HepG2 (cell line): ENCODE results near the gene EMC9. TPM values are rescaled to one million over a fixed set of nuclear protein-coding genes. Genes with fewer than 3 reads are reported as not detected.

Source experiments
- AHR ChIP-seq: IDR thresholded peaks from 2 replicates; pipeline ENCODE4 v1.6.1; 2018; ENCODE audit warnings: missing genetic modification reagents, missing compliant biosample characterization
- BCL6 ChIP-seq: IDR thresholded peaks from 2 replicates; pipeline ENCODE4 v1.6.1; 2016; ENCODE audit warnings: missing genetic modification reagents, missing compliant biosample characterization
- DR1 ChIP-seq: sonication (generic); formaldehyde crosslinking; IDR thresholded peaks from 2 replicates; pipeline ENCODE4 v1.8.0; 2021; ENCODE audit warnings: mild to moderate bottlenecking, missing genetic modification reagents, inconsistent platforms
- E2F2 ChIP-seq: sonication (generic); formaldehyde crosslinking; IDR thresholded peaks from 2 replicates; pipeline ENCODE4 v1.4.0; 2020; ENCODE audit warnings: missing genetic modification reagents, borderline replicate concordance
- FIP1L1 ChIP-seq: fragments of 200-400 bp; formaldehyde crosslinking; IDR thresholded peaks from 2 replicates; pipeline ENCODE4 v1.6.1; 2018; ENCODE audit warnings: low read depth, mild to moderate bottlenecking, low read length, moderate library complexity, borderline replicate concordance; ENCODE audit not compliant: insufficient read depth
- GPBP1L1 ChIP-seq: sonication (generic); formaldehyde crosslinking; IDR thresholded peaks from 2 replicates; pipeline ENCODE4 v1.5.0; 2020; ENCODE audit warnings: mild to moderate bottlenecking, missing genetic modification reagents
- HNRNPL ChIP-seq: fragments of 200-400 bp; formaldehyde crosslinking; IDR thresholded peaks from 2 replicates; pipeline ENCODE4 v1.6.1; 2017; ENCODE audit warnings: mild to moderate bottlenecking, low read depth, low read length
- IRF1 ChIP-seq: sonication (generic); formaldehyde crosslinking; IDR thresholded peaks from 2 replicates; pipeline ENCODE4 v1.4.0; 2020; ENCODE audit warnings: low read depth, mild to moderate bottlenecking, missing genetic modification reagents
- KAT7 ChIP-seq: IDR thresholded peaks from 2 replicates; pipeline ENCODE4 v1.6.1; 2018; ENCODE audit warnings: borderline replicate concordance, missing compliant biosample characterization
- KDM5B ChIP-seq: sonication (generic); formaldehyde crosslinking; IDR thresholded peaks from 2 replicates; pipeline ENCODE4 v1.4.0; 2020; ENCODE audit warnings: missing genetic modification reagents, mild to moderate bottlenecking, borderline replicate concordance
- MLXIP ChIP-seq: sonication (generic); formaldehyde crosslinking; IDR thresholded peaks from 2 replicates; pipeline ENCODE4 v1.9.0; 2021; ENCODE audit warnings: missing genetic modification reagents, borderline replicate concordance
- MXD3 ChIP-seq: IDR thresholded peaks from 2 replicates; pipeline ENCODE4 v1.6.1; 2016; ENCODE audit warnings: mild to moderate bottlenecking, missing biosample characterization, missing genetic modification reagents
- SRSF9 ChIP-seq: fragments of 200-400 bp; formaldehyde crosslinking; IDR thresholded peaks from 2 replicates; pipeline ENCODE4 v1.6.1; 2018; ENCODE audit warnings: borderline replicate concordance, mild to moderate bottlenecking, low read depth, low read length; ENCODE audit not compliant: insufficient read depth, poor library complexity, severe bottlenecking
- ZNF224 ChIP-seq: sonication (generic); formaldehyde crosslinking; IDR thresholded peaks from 2 replicates; pipeline ENCODE4 v1.5.0; 2020; ENCODE audit warnings: mild to moderate bottlenecking, missing genetic modification reagents
- ZNF256 ChIP-seq: sonication (generic); formaldehyde crosslinking; conservative IDR thresholded peaks from 2 replicates; pipeline ENCODE4 v1.4.0; 2020; ENCODE audit warnings: missing genetic modification reagents
- ZNF484 ChIP-seq: sonication (generic); formaldehyde crosslinking; IDR thresholded peaks from 2 replicates; pipeline ENCODE4 v1.5.1; 2020; ENCODE audit warnings: mild to moderate bottlenecking, low read depth, missing genetic modification reagents, borderline replicate concordance
- ZNF510 ChIP-seq: sonication (generic); formaldehyde crosslinking; IDR thresholded peaks from 2 replicates; pipeline ENCODE4 v1.4.0; 2020; ENCODE audit warnings: low read depth, mild to moderate bottlenecking, missing genetic modification reagents
- ZNF576 ChIP-seq: sonication (generic); formaldehyde crosslinking; IDR thresholded peaks from 2 replicates; pipeline ENCODE4 v1.4.0; 2020; ENCODE audit warnings: mild to moderate bottlenecking, missing genetic modification reagents
- ZSCAN31 ChIP-seq: sonication (generic); formaldehyde crosslinking; IDR thresholded peaks from 2 replicates; pipeline ENCODE4 v1.5.0; 2020; ENCODE audit warnings: low read depth, mild to moderate bottlenecking, missing genetic modification reagents
- polyA plus RNA-seq, 8 experiments: library from polyadenylated mRNA; depleted of rRNA in 3 of 8; stranded (reverse) in 7 of 8; unstranded in 1 of 8; fragments of >200 nt; fragmentation: Illumina TruSeq in 4 of 8; extraction: Trizol in 4 of 8; gene quantifications; 2 replicates each; pipeline versions ENCODE4 v1.2.1 to v1.2.3, GENCODE V29; 2011 to 2016; ENCODE audit warnings: low read depth in 4 of 8, missing spikeins in 1 of 8, mixed read lengths in 1 of 8; ENCODE audit not compliant: insufficient read depth in 1 of 8
- total RNA-seq, 5 experiments: library from RNA; depleted of rRNA; stranded (reverse); fragments of >200 nt; fragmentation: Illumina TruSeq; extraction: Trizol; gene quantifications; 2 replicates each; pipeline ENCODE4 v1.2.3, GENCODE V29; 2016; ENCODE audit warnings: low read depth in 1 of 5

EMC9 gene
- total and polyA plus RNA-seq, 2 of the 13 experiments (the other 11 are each of a cell fraction or from before 2014, with no cell fraction given) = 60.5 to 78.7 TPM

GRCh38 chr14:24160850-24161804, 19.7 kb upstream of the EMC9 start, which contains the start of gene IRF9 (continued):
- TF ChIP-seq KAT7 = peak; percentile 99
- TF ChIP-seq E2F2 = peak; percentile 94
- TF ChIP-seq AHR (CRISPR knock-in tag) = peak; percentile 99
- no peak for TF ChIP-seq IRF1
- no peak for TF ChIP-seq GPBP1L1 (CRISPR knock-in tag)
- TF ChIP-seq ZSCAN31 (CRISPR knock-in tag) = peak; percentile 99
- TF ChIP-seq ZNF256 = peak; percentile 96
- TF ChIP-seq ZNF510 = no peak
- TF ChIP-seq ZNF224 (CRISPR knock-in tag) = peak; percentile 94
- peak; percentile 92 for TF ChIP-seq HNRNPL
- no peak for TF ChIP-seq ZNF576 (CRISPR knock-in tag)
- TF ChIP-seq SRSF9 = no peak
- peak; percentile 97 for TF ChIP-seq KDM5B (CRISPR knock-in tag)
- TF ChIP-seq ZNF484 = no peak
- TF ChIP-seq FIP1L1 = peak; percentile 99
- peak; percentile 92 for TF ChIP-seq BCL6 (CRISPR knock-in tag)
- peak; percentile 68; the same call in 1 of the 2 replicates for TF ChIP-seq MLXIP (CRISPR knock-in tag)
- TF ChIP-seq MXD3 = peak; percentile 98
- no peak; the same call in 1 of the 2 replicates for TF ChIP-seq DR1
